ENCODE measurements around the gene KRTAP10-4. TPM values are rescaled to one million over a fixed set of nuclear protein-coding genes. Genes with fewer than 3 reads are reported as not detected.
"Not testable (repeated sequence)": the region's sequence is repeated elsewhere in the genome, so short reads cannot be mapped to it uniquely, and the experiment has no call there.

Gene KRTAP10-4
- total RNA-seq, 1 experiment from 2014 or later: not detected

- H3K4me2 ChIP-seq (ENCODE audit: low read length); H3K27ac ChIP-seq (ENCODE audit: low read depth, low read length); H4K20me1 ChIP-seq (ENCODE audit: insufficient read depth); H3K4me1 ChIP-seq (ENCODE audit: control insufficient read depth in 1 of 2, insufficient read depth in 2 of 2, low read length in 2 of 2); H3K9me2 ChIP-seq (ENCODE audit: insufficient read depth); CTCF ChIA-PET; H2AFZ ChIP-seq (ENCODE audit: low read depth, low read length, poor library complexity, severe bottlenecking); H3K36me3 ChIP-seq (ENCODE audit: control insufficient read depth in 1 of 2, insufficient read depth in 2 of 2, low read length in 2 of 2); BruUV-seq (replicated peaks); H3K4me3 ChIP-seq (replicated peaks in 1 of 2; ENCODE audit: low read depth in 1 of 2, low read length in 2 of 2); H3K9ac ChIP-seq (ENCODE audit: low read length); POLR2A ChIA-PET; RAD21 ChIA-PET (ENCODE audit: low non-redundant PET in 1 of 2, low total read pairs in 2 of 2, uncharacterized antibody in 2 of 2, unreplicated experiment in 2 of 2); ATAC-seq; H3K9me3 ChIP-seq (ENCODE audit: control insufficient read depth in 1 of 2, insufficient read depth in 1 of 2, low read depth in 1 of 2, low read length in 2 of 2); H3K79me2 ChIP-seq (ENCODE audit: insufficient read depth, low read length); DNase-seq (ENCODE audit: low read depth, low spot score); intact Hi-C loops (cut with micrococcal nuclease): not testable (repeated sequence)
- peaks cover 11% of the 10 kb centered on the region; the same call in 1 of the 2 replicates for H3K27me3 ChIP-seq (ENCODE audit: insufficient read depth, low read length)
These were observed 26.8 kb downstream of the KRTAP10-4 start, which contains the start of gene KRTAP10-7 for GRCh38 chr21:44600118-44600978. Gene KRTAP10-7, plus strand, starts transcription at chr21:44600597. Its CDS starts 25 bp downstream, at chr21:44600622.

GRCh38 chr21:44601091-44601490, 27.6 kb downstream of the KRTAP10-4 start:
- H3K4me2 ChIP-seq (ENCODE audit: low read length); RAD21 ChIA-PET (ENCODE audit: low non-redundant PET in 1 of 2, low total read pairs in 2 of 2, uncharacterized antibody in 2 of 2, unreplicated experiment in 2 of 2); H3K27ac ChIP-seq (ENCODE audit: low read depth, low read length); H3K79me2 ChIP-seq (ENCODE audit: insufficient read depth, low read length); BruUV-seq (replicated peaks); H3K36me3 ChIP-seq (ENCODE audit: control insufficient read depth in 1 of 2, insufficient read depth in 2 of 2, low read length in 2 of 2); POLR2A ChIA-PET; H3K9ac ChIP-seq (ENCODE audit: low read length); CTCF ChIA-PET; H3K4me1 ChIP-seq (ENCODE audit: control insufficient read depth in 1 of 2, insufficient read depth in 2 of 2, low read length in 2 of 2); H4K20me1 ChIP-seq (ENCODE audit: insufficient read depth); H2AFZ ChIP-seq (ENCODE audit: low read depth, low read length, poor library complexity, severe bottlenecking); intact Hi-C loops (cut with micrococcal nuclease); H3K9me2 ChIP-seq (ENCODE audit: insufficient read depth); H3K4me3 ChIP-seq (replicated peaks in 1 of 2; ENCODE audit: low read depth in 1 of 2, low read length in 2 of 2); H3K9me3 ChIP-seq (ENCODE audit: control insufficient read depth in 1 of 2, insufficient read depth in 1 of 2, low read depth in 1 of 2, low read length in 2 of 2); DNase-seq (ENCODE audit: low read depth, low spot score): not testable (repeated sequence)
- ATAC-seq: peak; percentile 47
- H3K27me3 ChIP-seq (ENCODE audit: insufficient read depth, low read length): peaks cover 11% of the 10 kb centered on the region; the same call in 1 of the 2 replicates
